Hepatocyte (in vitro differentiated cells): Measurements from ENCODE around the gene CCDC187. TPM values are rescaled to one million over a fixed set of nuclear protein-coding genes. Genes with fewer than 3 reads are reported as not detected.
"Not testable (repeated sequence)": the region's sequence is repeated elsewhere in the genome, so short reads cannot be mapped to it uniquely, and the experiment has no call there.

Experiments
- DNase-seq: peaks from one replicate; pipeline ENCODE4 v3.0.0-alpha.2; 2016; ENCODE audit warnings: low spot score
- H2AFZ ChIP-seq: fragments of 200-600 bp; sonication (generic); 2 replicates; pipeline ENCODE4 v1.6.0; 2016; ENCODE audit warnings: antibody characterized with exemption, mild to moderate bottlenecking
- H3K27ac ChIP-seq: fragments of 200-600 bp; sonication (generic); 2 replicates; pipeline ENCODE4 v1.5.1; 2016; ENCODE audit warnings: mild to moderate bottlenecking
- H3K27me3 ChIP-seq: fragments of 200-600 bp; sonication (generic); 2 replicates; pipeline ENCODE4 v1.6.1; 2016
- H3K36me3 ChIP-seq: fragments of 200-600 bp; sonication (generic); replicated peaks from 2 replicates; pipeline ENCODE4 v1.5.1; 2016; ENCODE audit warnings: low read depth; ENCODE audit not compliant: insufficient read depth
- H3K4me1 ChIP-seq: fragments of 200-600 bp; sonication (generic); 2 replicates; pipeline ENCODE4 v1.5.1; 2016; ENCODE audit warnings: mild to moderate bottlenecking, moderate library complexity; ENCODE audit not compliant: insufficient read depth
- H3K4me2 ChIP-seq: fragments of 200-600 bp; sonication (generic); 2 replicates; pipeline ENCODE4 v1.6.0; 2016
- H3K4me3 ChIP-seq: fragments of 200-600 bp; sonication (generic); 2 replicates; pipeline ENCODE4 v1.5.1; 2016; ENCODE audit warnings: mild to moderate bottlenecking
- H3K79me2 ChIP-seq: fragments of 200-600 bp; sonication (generic); 2 replicates; pipeline ENCODE4 v1.6.0; 2017; ENCODE audit warnings: mild to moderate bottlenecking
- H3K9me2 ChIP-seq: fragments of 200-600 bp; sonication (generic); replicated peaks from 2 replicates; pipeline ENCODE4 v1.6.0; 2017; ENCODE audit warnings: mild to moderate bottlenecking; ENCODE audit not compliant: insufficient read depth
- H3K9me3 ChIP-seq: fragments of 200-600 bp; sonication (generic); 2 replicates; pipeline ENCODE4 v1.5.1; 2016; ENCODE audit warnings: low read depth, mild to moderate bottlenecking
- H4K20me1 ChIP-seq: fragments of 200-600 bp; sonication (generic); 2 replicates; pipeline ENCODE4 v1.6.0; 2016; ENCODE audit warnings: mild to moderate bottlenecking; ENCODE audit not compliant: insufficient read depth, poor library complexity, severe bottlenecking
- CTCF ChIP-seq: fragments of 200-600 bp; sonication (generic); IDR thresholded peaks from 2 replicates; pipeline ENCODE4 v1.5.1; 2016; ENCODE audit warnings: antibody characterized with exemption, mild to moderate bottlenecking; ENCODE audit not compliant: poor library complexity
- EZH2 ChIP-seq: fragments of 200-600 bp; sonication (generic); IDR thresholded peaks from 2 replicates; pipeline ENCODE4 v1.6.1; 2016; ENCODE audit warnings: antibody characterized with exemption, mild to moderate bottlenecking, borderline replicate concordance
- EZH2phosphoT487 ChIP-seq: fragments of 200-600 bp; sonication (generic); IDR thresholded peaks from one replicate; pipeline ENCODE4 v1.6.1; 2018; ENCODE audit warnings: antibody characterized with exemption, mild to moderate bottlenecking, low read depth, moderate library complexity; ENCODE audit not compliant: unreplicated experiment, severe bottlenecking
- WGBS: methylation state at CpG from one replicate; pipeline ENCODE4 v1.1.6; 2016; ENCODE audit warnings: low lambda C conversion rate; ENCODE audit errors: missing lambda C conversion rate; 5-methylcytosine and 5-hydroxymethylcytosine counted together
- polyA plus RNA-seq: library from polyadenylated mRNA; unstranded; fragments of >200 nt; fragmentation: Nextera tagmentation; extraction: Ambion mirVana; gene quantifications from 2 replicates; pipeline ENCODE4 v1.2.1, GENCODE V29; 2016
- total RNA-seq: library from RNA; depleted of rRNA; stranded (reverse); fragments of >200 nt; gene quantifications from 2 replicates; pipeline ENCODE4 v1.2.3, GENCODE V29; 2014

The CCDC187 gene
- total RNA-seq, result 0.16 and 0.60 TPM in 2 replicates
- polyA plus RNA-seq, result 0.23 and 0.75 TPM in 2 replicates

GRCh38 chr9:136303825-136304416 is at the start of gene CCDC187:
Gene CCDC187 (minus strand): TSS chr9:136304094. CDS start chr9:136303830, 264 bp downstream.
- DNase-seq, result no peak

GRCh38 chr9:136353088-136353487 is 49.2 kb upstream of the CCDC187 start:
- Histone ChIP-seq H2AFZ (no peak overlapping the region), H3K27ac (no peak overlapping the region), H3K9me3 (no peaks in the 10 kb centered on the region), H3K9me2 (no peaks in the 10 kb centered on the region), H3K4me1 (peaks cover 12% of the 10 kb centered on the region), H3K4me2 (no peak overlapping the region), H3K36me3 (no peaks in the 10 kb centered on the region), H3K4me3 (no peak overlapping the region), H4K20me1 (no peaks in the 10 kb centered on the region), H3K27me3 (no peaks in the 10 kb centered on the region), H3K79me2 (no peaks in the 10 kb centered on the region)
- no peak for TF ChIP-seq EZH2phosphoT487
- TF ChIP-seq CTCF, result no peak
- TF ChIP-seq EZH2, result no peak
- no peak for DNase-seq
- 95% methylated on average over 10 of the region's 11 CpGs for WGBS

More at GRCh38 chr9:136303825-136304416, at the start of gene CCDC187:
- Histone ChIP-seq H3K27me3 (no peaks in the 10 kb centered on the region), H2AFZ (no peak within 1 kb of the TSS), H4K20me1 (no peaks in the 10 kb centered on the region), H3K4me1 (no peaks in the 10 kb centered on the region), H3K4me2 (no peak within 1 kb of the TSS), H3K36me3 (no peaks in the 10 kb centered on the region), H3K27ac (no peak within 1 kb of the TSS), H3K4me3 (no peak within 1 kb of the TSS), H3K9me3 (no peaks in the 10 kb centered on the region), H3K79me2 (no peaks in the 10 kb centered on the region), H3K9me2 (no peaks in the 10 kb centered on the region)
- TF ChIP-seq EZH2phosphoT487 (no peak), CTCF (no peak), EZH2 (no peak)
- WGBS, result 88% methylated on average over 20 of the region's 22 CpGs

GRCh38 chr9:136352682-136353081 is 48.8 kb upstream of the CCDC187 start:
- H3K4me2 ChIP-seq, result no peak overlapping the region
- H3K9me2 ChIP-seq, result no peaks in the 10 kb centered on the region
- H3K9me3 ChIP-seq, result no peaks in the 10 kb centered on the region
- no peak for TF ChIP-seq EZH2phosphoT487
- TF ChIP-seq CTCF, result no peak
- TF ChIP-seq EZH2, result no peak
- H3K27me3 ChIP-seq, result no peaks in the 10 kb centered on the region
- no peak overlapping the region for H3K27ac ChIP-seq
- no peak for DNase-seq
- H3K4me3 ChIP-seq, result no peak overlapping the region
- no peaks in the 10 kb centered on the region for H3K36me3 ChIP-seq
- no peaks in the 10 kb centered on the region for H4K20me1 ChIP-seq
- WGBS, result 80% methylated on average over 16 of the region's 16 CpGs
- H3K4me1 ChIP-seq, result peaks cover 12% of the 10 kb centered on the region
- H2AFZ ChIP-seq, result no peak overlapping the region
- H3K79me2 ChIP-seq, result no peaks in the 10 kb centered on the region

GRCh38 chr9:136351868-136352267 is 48.0 kb upstream of the CCDC187 start:
- H3K4me1 ChIP-seq, result peaks cover 12% of the 10 kb centered on the region
- H2AFZ ChIP-seq, H3K27me3 ChIP-seq, H3K79me2 ChIP-seq, H4K20me1 ChIP-seq, H3K27ac ChIP-seq, DNase-seq, H3K9me3 ChIP-seq, H3K4me2 ChIP-seq, H3K9me2 ChIP-seq, H3K36me3 ChIP-seq, H3K4me3 ChIP-seq: not testable (repeated sequence)
- WGBS, result no CpG with 5 or more reads among the region's 24 CpGs
